ENCODE measurements around the gene ASIC3.

DNA sequence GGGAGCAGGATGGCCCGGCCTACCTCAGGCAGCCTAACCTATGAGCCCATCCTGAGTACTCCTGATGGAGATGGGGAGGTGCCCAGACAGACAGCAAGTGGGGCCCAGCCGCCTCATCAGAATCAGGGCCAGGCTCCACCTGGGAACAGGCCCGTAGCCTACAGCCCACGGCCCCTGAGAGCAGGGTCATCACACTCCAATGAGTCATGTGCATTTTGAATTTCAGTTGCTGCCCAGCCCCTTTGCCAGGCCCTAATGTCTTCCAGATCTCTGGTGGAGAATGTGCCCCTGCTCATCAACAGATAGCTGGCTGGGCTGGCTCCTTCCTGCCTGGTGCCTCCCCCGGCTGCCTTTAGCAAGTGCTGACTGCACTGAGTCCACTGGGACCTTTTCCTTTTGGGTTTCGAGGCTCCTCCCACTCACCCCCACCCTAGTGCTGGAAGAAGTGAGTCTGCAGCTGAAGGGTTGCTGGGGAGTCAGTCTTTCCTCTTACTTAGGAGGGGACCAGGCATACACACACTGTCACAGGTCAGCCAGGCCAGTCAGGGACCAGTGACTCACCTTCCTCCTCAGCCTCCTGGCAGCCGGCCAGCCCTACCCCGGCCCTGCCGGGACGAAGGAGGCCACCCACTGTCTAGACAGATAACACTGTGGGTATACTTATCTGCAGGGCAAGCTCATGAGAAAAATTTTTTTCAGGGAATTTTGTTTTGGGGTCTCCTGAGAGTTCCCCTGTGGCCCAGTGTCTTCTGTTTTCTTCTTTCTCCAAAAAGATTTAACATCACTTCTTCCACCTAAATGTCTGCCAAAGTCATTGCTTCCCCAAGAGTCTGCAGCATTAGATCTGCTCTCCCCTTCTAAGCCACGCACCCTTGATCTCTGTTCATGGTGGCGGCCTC is 9.1 kb upstream of the ASIC3 start:
- TF ChIP-seq, protein P1, sequence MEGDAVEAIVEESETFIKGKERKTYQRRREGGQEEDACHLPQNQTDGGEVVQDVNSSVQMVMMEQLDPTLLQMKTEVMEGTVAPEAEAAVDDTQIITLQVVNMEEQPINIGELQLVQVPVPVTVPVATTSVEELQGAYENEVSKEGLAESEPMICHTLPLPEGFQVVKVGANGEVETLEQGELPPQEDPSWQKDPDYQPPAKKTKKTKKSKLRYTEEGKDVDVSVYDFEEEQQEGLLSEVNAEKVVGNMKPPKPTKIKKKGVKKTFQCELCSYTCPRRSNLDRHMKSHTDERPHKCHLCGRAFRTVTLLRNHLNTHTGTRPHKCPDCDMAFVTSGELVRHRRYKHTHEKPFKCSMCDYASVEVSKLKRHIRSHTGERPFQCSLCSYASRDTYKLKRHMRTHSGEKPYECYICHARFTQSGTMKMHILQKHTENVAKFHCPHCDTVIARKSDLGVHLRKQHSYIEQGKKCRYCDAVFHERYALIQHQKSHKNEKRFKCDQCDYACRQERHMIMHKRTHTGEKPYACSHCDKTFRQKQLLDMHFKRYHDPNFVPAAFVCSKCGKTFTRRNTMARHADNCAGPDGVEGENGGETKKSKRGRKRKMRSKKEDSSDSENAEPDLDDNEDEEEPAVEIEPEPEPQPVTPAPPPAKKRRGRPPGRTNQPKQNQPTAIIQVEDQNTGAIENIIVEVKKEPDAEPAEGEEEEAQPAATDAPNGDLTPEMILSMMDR (IDR thresholded peaks at IDR 0.05; ENCODE audit: low read length) = no peak
- TF ChIP-seq EZH2 (optimal IDR thresholded peaks at IDR 0.05; ENCODE audit: low read depth, low read length) = no peak

All from MM.1S (cell line).